ENCODE measurements around the gene GRB10. TPM values are rescaled to one million over a fixed set of nuclear protein-coding genes. Genes with fewer than 3 reads are reported as not detected.

GRB10 gene
- total and polyA plus RNA-seq, 11 donors: 14.7 to 38.2 (median 28.0) TPM

GRCh38 chr7:50657341-50657873 is 125.3 kb downstream of the GRB10 start:
- peak in 5 of 12 donors; percentile 10 to 45 (median 27) for TF ChIP-seq CTCF (IDR thresholded peaks at IDR 0.05)
- no peak for TF ChIP-seq POLR2A (IDR thresholded peaks at IDR 0.05)
- DNase-seq: peak in 1 of 5 donors; percentile 70
- peaks cover 21 to 94% (median 78%) of the 10 kb centered on the region in 12 donors for H3K4me1 ChIP-seq

GRCh38 chr7:50656141-50656895 is 126.4 kb downstream of the GRB10 start:
- WGBS, 4 donors: 54 to 74% (median 60%) methylated on average over 13 to 16 of the region's 16 CpGs
- H3K4me3 ChIP-seq: no peak overlapping the region
- ATAC-seq (peak in 2 of 4 donors; percentile 8 to 17), DNase-seq (no peak)
- H3K27me3 ChIP-seq: no peaks in the 10 kb centered on the region
- no peak for TF ChIP-seq CTCF (IDR thresholded peaks at IDR 0.05)
- no peak for TF ChIP-seq POLR2A (IDR thresholded peaks at IDR 0.05)
- intact Hi-C loops (cut with DNase I): no loop called here
- H3K4me1 ChIP-seq: peaks cover 21 to 85% (median 69%) of the 10 kb centered on the region in 12 donors
- peak overlapping the region in 11 of 12 donors; percentile 40 to 87 (median 72) for H3K27ac ChIP-seq
- peaks cover 0 to 6% (median 0%) of the 10 kb centered on the region in 9 donors for H3K36me3 ChIP-seq
- H3K9me3 ChIP-seq: no peaks in the 10 kb centered on the region

More at GRCh38 chr7:50657341-50657873, 125.3 kb downstream of the GRB10 start:
- peak; percentile 43 to 72 (median 58) for ATAC-seq
- Histone ChIP-seq H3K9me3 (no peaks in the 10 kb centered on the region), H3K27me3 (no peaks in the 10 kb centered on the region), H3K4me3 (no peak overlapping the region), H3K27ac (peak overlapping the region; percentile 40 to 87 (median 72)), H3K36me3 (peaks cover 0 to 16% (median 0%) of the 10 kb centered on the region in 9 donors)
- 11 to 44% (median 20%) methylated on average over 9 of the region's 9 CpGs for WGBS, 4 donors
- intact Hi-C loops (cut with DNase I): no loop called here

GRCh38 chr7:50655490-50655889 is 127.2 kb downstream of the GRB10 start:
- H3K9me3 ChIP-seq: no peaks in the 10 kb centered on the region
- peaks cover 0 to 4% (median 0%) of the 10 kb centered on the region in 9 donors for H3K36me3 ChIP-seq
- H3K4me1 ChIP-seq: peaks cover 21 to 78% (median 64%) of the 10 kb centered on the region in 12 donors
- 94 to 95% (median 95%) methylated on average over 3 of the region's 3 CpGs for WGBS, 4 donors
- intact Hi-C loops (cut with DNase I): no loop called here
- H3K27ac ChIP-seq: peak overlapping the region in 7 of 12 donors; percentile 12 to 87 (median 77)
- DNase-seq: no peak
- no peak overlapping the region for H3K4me3 ChIP-seq
- H3K27me3 ChIP-seq: no peaks in the 10 kb centered on the region
- ATAC-seq: no peak
- TF ChIP-seq CTCF (IDR thresholded peaks at IDR 0.05) (no peak), POLR2A (IDR thresholded peaks at IDR 0.05) (no peak)

- DNase-seq (no peak), ATAC-seq (no peak)
- Histone ChIP-seq H3K9me3 (no peaks in the 10 kb centered on the region), H3K27me3 (no peaks in the 10 kb centered on the region), H3K36me3 (peaks cover 0 to 8% (median 0%) of the 10 kb centered on the region in 9 donors), H3K4me1 (peaks cover 21 to 73% (median 62%) of the 10 kb centered on the region in 12 donors), H3K27ac (peak overlapping the region in 10 of 12 donors; percentile 11 to 87 (median 76)), H3K4me3 (no peak overlapping the region)
- WGBS, 4 donors: 67 to 86% (median 77%) methylated on average over 4 of the region's 4 CpGs
- intact Hi-C loops (cut with DNase I): no loop called here
- TF ChIP-seq CTCF (IDR thresholded peaks at IDR 0.05) (no peak), POLR2A (IDR thresholded peaks at IDR 0.05) (no peak)
These were observed 127.7 kb downstream of the GRB10 start for GRCh38 chr7:50655020-50655419.
